Activated naive CD8-positive, alpha-beta T cell treated with anti-CD3 and anti-CD28 coated beads, Interleukin-2, amount 50 U/mL, for 24 hours (primary cell): ENCODE measurements around the gene ETNK1.
"Not testable (repeated sequence)": the region's sequence is repeated elsewhere in the genome, so short reads cannot be mapped to it uniquely, and the experiment has no call there.

ENCODE experiments used
- ATAC-seq: fragments of 150-1000 bp; cut with Tn5 transposase; one replicate; pipeline ENCODE4 v1.10.0; 2021
- DNase-seq: peaks from one replicate; pipeline ENCODE4 v3.0.0; 2021
- H3K27ac Mint-ChIP-seq: one replicate; pipeline ENCODE4 v1.8.0; 2021; ENCODE audit warnings: mild to moderate bottlenecking, mixed read lengths
- H3K27me3 Mint-ChIP-seq: one replicate; pipeline ENCODE4 v1.8.0; 2021; ENCODE audit warnings: mixed read lengths
- H3K36me3 Mint-ChIP-seq: one replicate; pipeline ENCODE4 v1.8.0; 2021; ENCODE audit warnings: low read depth, mixed read lengths
- H3K4me1 Mint-ChIP-seq: one replicate; pipeline ENCODE4 v1.8.0; 2021; ENCODE audit warnings: mixed read lengths
- H3K4me3 Mint-ChIP-seq: one replicate; pipeline ENCODE4 v1.8.0; 2021; ENCODE audit warnings: mild to moderate bottlenecking, moderate library complexity, mixed read lengths
- H3K9me3 Mint-ChIP-seq: one replicate; pipeline ENCODE4 v1.8.0; 2021; ENCODE audit warnings: mixed read lengths

Gene ETNK1

DNA sequence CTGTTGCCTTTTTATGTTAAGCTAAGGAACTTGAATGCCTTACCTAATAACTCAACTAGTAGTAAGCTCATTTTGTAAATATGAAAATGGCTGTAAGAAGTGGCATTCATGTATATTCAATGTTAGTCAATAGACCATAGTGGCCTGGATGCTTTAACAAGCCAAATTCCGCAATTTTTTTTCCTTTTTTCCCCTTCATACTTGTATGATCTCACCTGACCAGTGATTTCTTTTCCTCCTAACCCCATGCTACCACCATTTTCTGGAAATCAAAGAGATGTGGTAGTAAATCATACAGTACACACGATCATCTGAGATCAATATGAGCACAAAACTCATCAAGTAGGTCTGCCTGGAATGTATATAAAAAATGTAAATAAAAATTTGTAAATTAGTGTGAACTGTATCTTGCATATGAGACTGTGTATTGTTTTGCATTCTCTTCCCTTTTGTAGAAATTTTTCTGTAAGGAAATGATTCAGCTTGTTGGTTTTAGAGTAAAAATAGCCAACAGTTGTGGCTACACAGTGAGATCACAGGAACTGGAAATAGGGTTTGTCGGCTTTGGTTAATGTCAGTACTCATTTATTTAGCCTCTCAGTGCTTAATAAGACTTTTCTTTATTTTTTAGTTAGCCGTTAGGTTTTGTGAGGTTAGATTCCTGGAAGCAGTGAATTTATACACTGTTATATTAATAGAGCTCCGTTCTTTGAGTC lies 62.5 kb downstream of the ETNK1 start:
- ATAC-seq (peak; percentile 84), DNase-seq (no peak)
- Mint-ChIP-seq H3K4me1 (peaks cover 19% of the 10 kb centered on the region), H3K9me3 (no peaks in the 10 kb centered on the region), H3K27ac (peak overlapping the region; percentile 26), H3K36me3 (peaks cover 25% of the 10 kb centered on the region), H3K27me3 (no peaks in the 10 kb centered on the region), H3K4me3 (no peak overlapping the region)

DNA sequence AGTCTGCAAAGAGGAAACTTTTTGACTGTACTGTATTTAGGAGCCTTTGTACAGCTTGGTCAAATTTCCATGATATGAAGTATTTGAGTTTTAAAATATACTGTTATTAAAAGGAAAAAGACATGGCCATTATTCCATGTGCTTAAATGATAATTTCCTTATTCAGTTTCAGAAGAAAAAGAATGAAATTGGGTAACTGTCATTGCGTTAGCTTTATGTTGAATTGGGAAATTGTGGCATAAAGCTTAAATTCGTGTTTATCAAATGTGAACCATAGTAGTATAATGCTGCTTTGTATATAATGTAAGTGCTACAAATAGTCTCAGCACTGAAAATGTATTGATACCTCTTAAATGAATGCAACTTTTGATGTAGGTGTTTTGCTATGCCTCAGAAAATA lies 64.9 kb downstream of the ETNK1 start:
- no peak overlapping the region for H3K4me3 Mint-ChIP-seq
- H3K36me3 Mint-ChIP-seq, result peaks cover 18% of the 10 kb centered on the region
- no peaks in the 10 kb centered on the region for H3K27me3 Mint-ChIP-seq
- H3K9me3 Mint-ChIP-seq, result no peaks in the 10 kb centered on the region
- no peak for ATAC-seq
- peaks cover 19% of the 10 kb centered on the region for H3K4me1 Mint-ChIP-seq
- no peak overlapping the region for H3K27ac Mint-ChIP-seq
- DNase-seq, result no peak

- H3K27me3 Mint-ChIP-seq, result no peaks in the 10 kb centered on the region
- no peak overlapping the region for H3K4me3 Mint-ChIP-seq
- peaks cover 16% of the 10 kb centered on the region for H3K4me1 Mint-ChIP-seq
- H3K36me3 Mint-ChIP-seq, result peaks cover 13% of the 10 kb centered on the region
- ATAC-seq (no peak), DNase-seq (no peak)
- no peaks in the 10 kb centered on the region for H3K9me3 Mint-ChIP-seq
- H3K27ac Mint-ChIP-seq, result no peak overlapping the region
These were observed 66.3 kb downstream of the ETNK1 start for GRCh38 chr12:22691319-22691718.

DNA sequence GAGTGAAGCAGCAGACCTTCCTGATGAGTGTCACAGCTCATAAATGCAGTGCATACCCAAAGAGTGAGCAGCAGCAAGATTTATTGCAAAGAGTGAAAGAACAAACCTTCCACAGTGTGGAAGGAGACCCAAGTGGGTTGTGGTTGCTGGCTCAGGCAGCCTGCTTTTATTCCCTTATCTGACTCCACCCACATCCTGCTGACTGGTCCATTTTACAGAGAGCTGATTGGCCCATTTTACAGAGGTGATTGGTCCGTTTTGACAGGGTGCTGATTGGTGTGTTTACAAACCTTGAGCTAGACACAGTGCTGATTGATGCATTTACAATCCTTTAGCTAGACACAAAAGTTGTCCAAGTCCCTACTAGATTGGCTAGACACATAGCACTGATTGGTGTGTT lies 67.5 kb downstream of the ETNK1 start:
- not testable (repeated sequence) for ATAC-seq, H3K36me3 Mint-ChIP-seq, H3K27me3 Mint-ChIP-seq, H3K4me1 Mint-ChIP-seq, H3K9me3 Mint-ChIP-seq, DNase-seq, H3K27ac Mint-ChIP-seq, H3K4me3 Mint-ChIP-seq

DNA sequence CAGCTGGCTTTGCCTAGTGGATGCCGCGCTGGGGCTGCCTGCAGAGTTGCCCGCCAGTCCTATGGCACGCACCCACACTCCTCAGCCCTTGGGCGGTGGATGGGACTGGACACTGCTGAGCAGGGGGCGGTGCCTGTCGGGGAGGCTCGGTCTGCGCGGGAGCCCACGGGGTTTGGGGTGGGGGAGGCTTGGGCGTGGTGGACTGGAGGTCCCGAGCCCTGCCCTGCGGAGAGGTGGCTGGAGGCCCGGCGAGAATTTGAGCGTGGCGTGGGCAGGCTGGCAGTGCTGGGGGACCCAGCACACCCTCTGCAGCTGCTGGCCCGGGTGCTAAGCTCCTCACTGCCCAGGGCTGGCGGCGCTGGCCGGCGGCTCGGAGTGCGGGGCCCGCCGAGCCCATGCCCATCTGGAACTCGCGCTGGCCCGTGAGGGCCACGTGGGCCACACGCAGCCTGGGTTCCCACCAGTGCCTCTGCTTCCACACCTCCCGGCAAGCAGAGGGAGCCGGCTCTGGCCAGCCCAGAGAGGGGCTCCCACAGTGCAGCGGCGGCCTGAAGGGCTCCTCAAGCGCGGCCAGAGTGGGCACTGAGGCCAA lies 68.1 kb downstream of the ETNK1 start:
- no peaks in the 10 kb centered on the region for H3K9me3 Mint-ChIP-seq
- H3K4me3 Mint-ChIP-seq, result no peak overlapping the region
- peaks cover under 1% of the 10 kb centered on the region for H3K4me1 Mint-ChIP-seq
- no peak for ATAC-seq
- H3K36me3 Mint-ChIP-seq, result peaks cover 2% of the 10 kb centered on the region
- no peak overlapping the region for H3K27ac Mint-ChIP-seq
- DNase-seq, result no peak
- H3K27me3 Mint-ChIP-seq, result no peaks in the 10 kb centered on the region

DNA sequence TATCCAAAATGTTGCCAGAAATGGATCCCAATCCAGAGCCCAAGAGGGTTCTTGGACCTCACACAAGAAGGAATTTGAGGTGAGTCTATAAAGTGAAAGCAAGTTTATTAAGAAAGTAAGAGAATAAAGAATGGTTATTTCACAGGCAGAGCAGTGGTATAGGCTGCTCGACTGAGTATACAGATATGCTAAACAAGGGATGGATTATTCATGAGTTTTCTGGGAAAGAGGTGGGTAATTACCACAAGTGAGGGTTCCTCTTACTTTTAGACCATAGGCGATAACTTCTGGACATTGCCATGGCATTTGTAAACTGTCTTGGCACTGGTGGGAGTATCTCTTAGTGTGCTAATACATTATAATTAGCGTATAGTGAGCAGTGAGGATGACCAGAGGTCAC lies 73.6 kb downstream of the ETNK1 start:
- no peaks in the 10 kb centered on the region for H3K4me1 Mint-ChIP-seq
- ATAC-seq (no peak), DNase-seq (no peak)
- H3K36me3 Mint-ChIP-seq, result no peaks in the 10 kb centered on the region
- H3K9me3 Mint-ChIP-seq, result no peaks in the 10 kb centered on the region
- no peak overlapping the region for H3K4me3 Mint-ChIP-seq
- H3K27ac Mint-ChIP-seq, result no peak overlapping the region
- no peaks in the 10 kb centered on the region for H3K27me3 Mint-ChIP-seq

DNA sequence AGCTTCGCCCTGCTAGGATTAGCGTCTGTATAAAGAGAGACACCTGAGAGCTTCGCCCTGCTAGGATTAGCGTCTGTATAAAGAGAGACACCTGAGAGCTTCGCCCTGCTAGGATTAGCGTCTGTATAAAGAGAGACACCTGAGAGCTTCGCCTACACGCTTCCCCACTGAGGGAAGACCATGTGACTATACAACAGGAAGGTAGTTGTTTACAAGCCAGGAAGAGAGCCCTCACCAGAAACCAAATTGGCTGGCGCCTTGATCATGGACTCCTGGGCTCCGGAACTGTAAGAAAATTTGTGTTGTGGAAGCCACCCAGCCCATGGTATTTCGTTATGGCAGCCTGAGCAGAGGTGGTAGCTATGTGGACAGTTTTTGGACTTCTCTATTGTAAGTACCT lies 74.7 kb downstream of the ETNK1 start:
- ATAC-seq, DNase-seq, H3K27me3 Mint-ChIP-seq, H3K9me3 Mint-ChIP-seq, H3K4me1 Mint-ChIP-seq, H3K4me3 Mint-ChIP-seq, H3K36me3 Mint-ChIP-seq, H3K27ac Mint-ChIP-seq: not testable (repeated sequence)

- no peaks in the 10 kb centered on the region for H3K4me1 Mint-ChIP-seq
- DNase-seq (no peak), ATAC-seq (no peak)
- no peaks in the 10 kb centered on the region for H3K36me3 Mint-ChIP-seq
- no peak overlapping the region for H3K4me3 Mint-ChIP-seq
- H3K27me3 Mint-ChIP-seq, result no peaks in the 10 kb centered on the region
- no peaks in the 10 kb centered on the region for H3K9me3 Mint-ChIP-seq
- no peak overlapping the region for H3K27ac Mint-ChIP-seq
These were observed 75.1 kb downstream of the ETNK1 start for GRCh38 chr12:22700106-22700505.

DNA sequence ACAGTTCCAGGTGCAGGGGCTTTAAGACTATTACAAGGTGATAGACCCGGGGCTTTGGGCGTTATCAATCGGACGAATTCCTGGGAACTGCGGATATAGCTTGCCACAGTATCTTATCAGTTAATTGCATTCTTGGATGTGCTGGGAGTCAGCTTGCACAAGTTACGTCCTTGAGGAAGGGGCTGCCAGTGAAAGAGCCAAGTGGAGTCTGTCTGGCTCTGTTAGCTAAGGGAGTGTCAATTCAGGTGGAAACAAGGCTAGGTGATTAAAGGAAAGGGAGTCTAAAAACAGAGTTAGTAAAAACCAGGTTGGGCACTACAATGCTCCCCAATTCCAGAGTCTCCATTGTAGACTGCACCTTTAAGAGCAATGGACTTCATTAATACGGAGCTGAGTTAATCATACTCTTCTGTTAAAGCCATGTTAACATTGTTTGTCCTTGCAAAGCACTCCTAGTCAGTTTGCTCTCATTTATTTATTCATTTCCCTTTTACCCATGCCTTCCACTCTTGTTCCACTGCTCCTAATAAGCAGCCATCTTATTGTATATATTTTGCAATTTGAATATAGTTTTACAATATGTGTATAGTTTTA lies 76.3 kb downstream of the ETNK1 start:
- not testable (repeated sequence) for DNase-seq, H3K36me3 Mint-ChIP-seq, H3K4me3 Mint-ChIP-seq, H3K9me3 Mint-ChIP-seq, ATAC-seq, H3K27ac Mint-ChIP-seq, H3K27me3 Mint-ChIP-seq, H3K4me1 Mint-ChIP-seq

- Mint-ChIP-seq H3K27ac (no peak overlapping the region), H3K4me1 (no peaks in the 10 kb centered on the region), H3K36me3 (no peaks in the 10 kb centered on the region), H3K9me3 (no peaks in the 10 kb centered on the region), H3K27me3 (no peaks in the 10 kb centered on the region), H3K4me3 (no peak overlapping the region)
- ATAC-seq (no peak), DNase-seq (no peak)
These were observed 77.7 kb downstream of the ETNK1 start for GRCh38 chr12:22702690-22703089.

DNA sequence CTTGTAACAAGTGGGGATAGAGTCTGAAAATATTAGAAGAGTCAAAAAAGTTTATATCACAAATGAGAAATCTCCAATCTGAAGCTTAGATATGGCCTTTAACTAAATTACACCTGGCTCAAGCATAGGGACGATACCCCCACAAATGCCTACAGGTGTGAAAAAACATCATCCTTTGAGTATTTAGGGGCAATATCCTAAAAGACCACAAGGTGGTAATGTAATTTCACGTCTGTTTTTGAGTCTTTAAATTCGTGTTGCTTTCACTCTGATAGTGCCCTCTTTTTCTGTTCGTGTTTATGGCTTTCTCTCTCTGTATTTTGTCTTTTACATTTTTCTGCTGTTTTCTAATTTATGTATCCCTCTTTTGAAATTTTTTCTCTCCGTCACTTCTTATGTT lies 84.3 kb downstream of the ETNK1 start:
- H3K36me3 Mint-ChIP-seq, result no peaks in the 10 kb centered on the region
- H3K4me1 Mint-ChIP-seq, result no peaks in the 10 kb centered on the region
- no peak overlapping the region for H3K27ac Mint-ChIP-seq
- DNase-seq, result no peak
- H3K9me3 Mint-ChIP-seq, result no peaks in the 10 kb centered on the region
- no peaks in the 10 kb centered on the region for H3K27me3 Mint-ChIP-seq
- ATAC-seq, result no peak
- no peak overlapping the region for H3K4me3 Mint-ChIP-seq

GRCh38 chr12:22712083-22712482 lies 87.1 kb downstream of the ETNK1 start:
- Mint-ChIP-seq H3K27ac (no peak overlapping the region), H3K36me3 (no peaks in the 10 kb centered on the region), H3K4me3 (no peak overlapping the region), H3K27me3 (no peaks in the 10 kb centered on the region), H3K4me1 (no peaks in the 10 kb centered on the region), H3K9me3 (no peaks in the 10 kb centered on the region)
- no peak for DNase-seq
- no peak for ATAC-seq

- H3K27ac Mint-ChIP-seq, result no peak overlapping the region
- ATAC-seq, result no peak
- H3K27me3 Mint-ChIP-seq, result no peaks in the 10 kb centered on the region
These were observed 90.3 kb downstream of the ETNK1 start for GRCh38 chr12:22715254-22715653.

GRCh38 chr12:22719745-22720144 lies 94.8 kb downstream of the ETNK1 start:
- no peaks in the 10 kb centered on the region for H3K4me1 Mint-ChIP-seq
- ATAC-seq (no peak), DNase-seq (no peak)
- no peaks in the 10 kb centered on the region for H3K36me3 Mint-ChIP-seq
- H3K4me3 Mint-ChIP-seq, result no peak overlapping the region
- no peaks in the 10 kb centered on the region for H3K9me3 Mint-ChIP-seq
- peaks cover 6% of the 10 kb centered on the region for H3K27me3 Mint-ChIP-seq
- no peak overlapping the region for H3K27ac Mint-ChIP-seq

More at GRCh38 chr12:22715254-22715653, 90.3 kb downstream of the ETNK1 start:
- DNase-seq, result no peak
- H3K4me1 Mint-ChIP-seq, result no peaks in the 10 kb centered on the region
- H3K36me3 Mint-ChIP-seq, result no peaks in the 10 kb centered on the region
- H3K4me3 Mint-ChIP-seq, result no peak overlapping the region
- H3K9me3 Mint-ChIP-seq, result no peaks in the 10 kb centered on the region

- DNase-seq, result no peak
- no peak for ATAC-seq
- Mint-ChIP-seq H3K9me3 (no peaks in the 10 kb centered on the region), H3K27me3 (peaks cover 6% of the 10 kb centered on the region), H3K4me1 (no peaks in the 10 kb centered on the region), H3K27ac (no peak overlapping the region), H3K36me3 (no peaks in the 10 kb centered on the region), H3K4me3 (no peak overlapping the region)
These were observed 97.1 kb downstream of the ETNK1 start for GRCh38 chr12:22722081-22722480.
